GM19463 (cell line): Measurements from ENCODE around the gene COL25A1.
"Not testable (repeated sequence)": the region's sequence is repeated elsewhere in the genome, so short reads cannot be mapped to it uniquely, and the experiment has no call there.

Experiments
- ATAC-seq: cut with Tn5 transposase; IDR thresholded peaks from one replicate; pipeline ENCODE4 v1.9.1; 2021; ENCODE audit warnings: mild to moderate bottlenecking, moderate library complexity; ENCODE audit not compliant: unreplicated experiment

The COL25A1 gene

GRCh38 chr4:108972613-108973283, 329.7 kb downstream of the COL25A1 start:
- ATAC-seq, result no peak

DNA sequence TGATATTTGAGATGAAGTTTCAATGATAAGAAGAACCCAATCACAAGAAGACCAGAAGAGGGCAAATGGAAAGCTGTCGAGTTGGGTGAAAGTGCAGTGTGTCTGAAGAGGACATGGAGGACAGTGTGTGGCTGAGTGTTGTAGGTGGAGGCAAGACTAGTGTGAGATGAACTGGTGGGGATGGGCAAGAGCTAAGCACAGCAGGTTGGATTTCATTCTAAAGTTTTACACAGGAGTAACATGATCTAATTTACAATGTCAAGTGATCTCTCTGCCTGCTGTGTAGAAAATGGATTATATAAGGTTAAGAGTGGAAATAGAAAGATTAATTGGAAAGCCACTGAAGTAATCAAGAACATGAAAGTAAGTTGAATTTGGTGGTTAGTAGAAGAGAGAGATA, 331.0 kb downstream of the COL25A1 start:
- ATAC-seq, result no peak

- no peak for ATAC-seq
These were observed 336.9 kb downstream of the COL25A1 start for GRCh38 chr4:108965472-108966076.

GRCh38 chr4:108965016-108965415, 337.4 kb downstream of the COL25A1 start:
- ATAC-seq, result no peak

- no peak for ATAC-seq
These were observed 338.5 kb downstream of the COL25A1 start for GRCh38 chr4:108963910-108964309.

DNA sequence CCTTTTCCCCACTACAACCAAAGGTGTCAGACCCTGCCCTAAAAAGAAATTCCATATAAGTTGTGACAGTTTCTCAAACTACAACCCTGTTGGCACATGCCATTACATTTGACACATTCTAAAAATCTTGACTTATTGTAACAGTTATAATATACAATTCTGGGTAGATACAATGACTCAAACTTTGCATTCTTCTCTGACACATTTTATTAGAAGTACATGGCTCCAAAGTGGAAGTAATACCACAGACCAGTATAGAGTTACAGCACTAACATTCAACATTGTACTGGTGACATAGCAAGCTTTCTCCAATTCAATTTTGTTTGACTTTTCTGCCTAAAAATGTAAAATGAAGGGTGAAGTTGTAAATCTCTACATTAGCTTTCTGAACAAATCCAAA, 343.0 kb downstream of the COL25A1 start:
- ATAC-seq, result no peak

DNA sequence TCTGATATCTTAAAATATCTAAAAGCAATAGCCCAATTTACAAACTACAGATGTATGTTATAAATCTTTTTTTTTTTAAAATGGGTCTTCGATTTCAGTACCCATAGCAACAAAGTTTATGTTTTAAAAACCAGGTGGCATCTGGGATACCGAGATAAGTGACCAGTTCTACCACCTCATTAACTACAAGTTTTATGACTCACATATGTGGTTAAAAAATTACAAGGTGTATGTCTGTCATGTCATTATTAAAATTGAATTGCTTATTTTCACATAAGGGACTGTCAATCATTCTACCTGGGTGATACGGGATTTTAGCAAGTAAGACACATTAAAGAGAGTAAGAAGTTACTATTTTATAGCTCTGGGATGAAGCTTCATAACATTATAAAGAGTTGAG, 347.6 kb downstream of the COL25A1 start:
- no peak for ATAC-seq

- ATAC-seq, result no peak
These were observed 348.5 kb downstream of the COL25A1 start for GRCh38 chr4:108953941-108954340.

DNA sequence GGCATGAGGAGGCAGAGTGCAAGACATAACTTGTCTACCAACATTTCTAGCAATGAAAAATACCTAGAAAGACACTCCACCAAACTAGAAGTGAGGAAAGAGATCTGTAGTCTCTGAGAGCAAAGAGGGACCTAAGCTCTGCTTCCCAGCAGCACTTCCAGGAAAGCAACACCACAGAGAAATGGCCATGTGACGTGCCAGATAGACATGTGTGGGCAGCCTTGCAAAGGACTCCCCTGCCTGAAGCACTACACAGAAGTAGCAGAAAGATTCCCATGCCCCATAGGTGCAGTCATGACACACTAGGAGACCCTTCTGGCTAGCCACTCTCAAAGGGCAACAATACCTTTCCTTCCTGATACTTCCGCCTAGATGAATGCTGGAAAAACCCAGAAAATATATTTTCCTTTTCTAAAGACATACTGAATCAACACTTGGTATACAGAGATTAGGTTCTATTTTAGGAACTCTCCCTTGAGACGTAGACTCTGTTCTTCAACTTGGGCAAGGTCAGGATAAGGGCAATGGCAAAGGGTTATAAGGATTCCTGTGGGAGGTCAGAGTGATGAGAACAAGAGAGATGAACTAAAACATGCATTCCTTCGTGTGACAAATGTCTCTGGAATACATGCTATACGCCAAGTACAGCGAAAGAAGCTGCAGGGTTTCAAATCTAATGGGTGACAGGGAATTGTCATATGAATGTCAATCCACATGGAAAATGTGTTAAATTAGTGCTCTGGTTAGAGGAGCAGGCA, 352.1 kb downstream of the COL25A1 start:
- no peak for ATAC-seq

DNA sequence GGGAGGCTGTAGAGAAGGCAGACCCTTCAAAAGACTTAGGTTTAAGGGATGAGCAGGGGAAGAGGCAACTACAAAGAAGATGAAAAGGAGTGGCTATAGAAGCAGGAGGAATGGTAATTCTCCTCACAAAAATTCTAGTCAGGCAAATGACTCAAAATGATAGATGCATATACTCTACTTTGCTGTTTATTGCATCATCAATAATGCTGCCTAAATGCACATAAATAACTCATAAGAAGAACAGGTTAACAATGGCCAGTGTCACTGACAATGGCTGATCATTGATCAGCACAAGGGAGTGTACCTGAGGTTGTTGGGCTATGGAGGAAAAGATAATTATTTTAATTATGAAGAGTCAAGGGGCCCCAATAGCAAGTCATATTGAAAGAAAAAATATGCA, 354.9 kb downstream of the COL25A1 start:
- ATAC-seq, result no peak

DNA sequence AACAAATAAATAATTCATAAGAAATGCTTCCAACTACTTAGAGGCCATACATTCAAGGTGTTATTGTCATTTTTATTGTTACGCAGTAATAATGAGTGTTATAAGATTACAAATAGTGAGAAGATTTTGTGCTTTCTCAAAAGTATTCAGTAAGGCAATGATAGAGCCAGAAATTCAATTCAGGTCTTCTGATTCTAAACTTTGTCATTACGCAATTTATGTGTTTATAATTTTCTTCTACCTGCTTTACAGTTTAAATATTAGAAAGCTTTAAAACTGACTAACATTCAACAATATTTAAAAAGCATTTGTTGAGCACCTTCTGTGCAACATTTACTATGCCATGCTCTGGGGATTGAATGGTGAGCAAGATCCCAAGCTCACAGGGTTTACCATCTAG, 356.2 kb downstream of the COL25A1 start:
- no peak for ATAC-seq

DNA sequence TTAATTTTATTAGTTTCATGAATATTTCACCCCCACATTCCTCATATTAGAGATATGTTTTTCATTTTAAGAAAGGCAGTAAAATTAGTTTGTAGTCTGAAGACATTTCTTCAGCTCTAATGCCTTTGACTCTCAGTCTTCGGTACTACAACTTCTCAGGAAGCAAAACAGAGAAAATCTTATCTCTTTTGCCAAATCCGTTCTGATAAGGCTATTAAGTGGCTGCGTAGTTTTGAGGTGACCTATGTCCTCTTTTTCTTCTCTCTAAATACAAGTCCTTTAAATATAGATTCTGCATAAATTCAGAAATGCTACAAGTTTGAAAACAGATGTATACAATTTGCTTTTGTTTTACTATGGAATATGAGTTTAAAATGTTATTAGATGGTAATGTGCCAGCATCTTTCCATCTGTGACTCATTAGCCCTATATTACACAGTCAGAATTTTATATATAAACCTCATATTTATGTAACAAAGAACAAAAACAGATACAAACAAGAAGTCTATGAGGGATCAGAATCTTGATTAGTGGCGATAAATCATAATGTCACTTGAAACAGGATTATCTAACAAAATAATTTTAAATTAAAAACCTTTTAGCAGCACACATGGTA, 358.4 kb downstream of the COL25A1 start:
- ATAC-seq, result no peak

GRCh38 chr4:108943371-108943770, 359.1 kb downstream of the COL25A1 start:
- no peak for ATAC-seq

DNA sequence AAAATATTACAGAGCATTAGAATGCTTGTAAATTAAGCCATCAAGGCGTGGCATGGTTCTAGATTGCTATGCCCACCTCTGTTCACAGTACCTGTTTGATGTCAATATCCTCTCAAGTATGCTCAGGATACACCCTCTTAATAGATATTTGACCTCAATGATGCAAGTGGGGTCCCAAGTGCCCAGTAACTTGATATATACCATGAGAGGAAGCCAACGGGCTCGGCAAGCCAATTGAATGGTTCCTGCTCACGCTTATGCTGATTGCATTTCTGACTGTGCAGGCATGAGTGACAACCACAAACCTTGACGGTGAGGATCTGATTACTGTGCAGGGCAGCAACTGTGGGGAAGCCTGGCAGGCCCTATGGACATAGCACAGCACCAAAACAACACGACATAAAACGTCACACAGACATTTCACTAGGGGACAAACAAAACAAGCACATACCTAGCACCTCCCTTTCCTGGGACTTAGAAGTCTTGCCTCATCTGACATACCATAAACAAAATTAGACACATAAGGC, 360.5 kb downstream of the COL25A1 start:
- ATAC-seq, result no peak

GRCh38 chr4:108940634-108941033, 361.8 kb downstream of the COL25A1 start:
- ATAC-seq, result no peak

DNA sequence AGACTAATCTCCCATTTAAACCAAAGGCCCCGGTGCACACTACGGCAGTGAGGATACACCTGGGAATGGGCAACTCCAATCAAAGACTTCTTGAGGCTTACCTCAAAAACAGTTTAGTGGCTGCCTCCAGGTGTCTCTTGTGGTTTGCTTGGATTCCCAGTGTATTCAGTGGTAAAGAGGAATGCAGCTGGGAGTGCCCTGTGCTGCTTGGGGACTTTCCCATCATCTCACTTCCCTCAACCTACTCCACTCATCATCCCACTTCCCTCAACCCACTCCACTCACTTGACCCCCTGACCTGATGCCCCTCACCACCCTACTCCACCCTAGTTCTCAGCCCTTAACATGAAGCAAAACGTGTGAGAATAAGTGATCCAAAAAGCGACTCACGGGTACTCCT, 362.3 kb downstream of the COL25A1 start:
- ATAC-seq, result no peak

GRCh38 chr4:108937066-108937465, 365.4 kb downstream of the COL25A1 start:
- no peak for ATAC-seq

DNA sequence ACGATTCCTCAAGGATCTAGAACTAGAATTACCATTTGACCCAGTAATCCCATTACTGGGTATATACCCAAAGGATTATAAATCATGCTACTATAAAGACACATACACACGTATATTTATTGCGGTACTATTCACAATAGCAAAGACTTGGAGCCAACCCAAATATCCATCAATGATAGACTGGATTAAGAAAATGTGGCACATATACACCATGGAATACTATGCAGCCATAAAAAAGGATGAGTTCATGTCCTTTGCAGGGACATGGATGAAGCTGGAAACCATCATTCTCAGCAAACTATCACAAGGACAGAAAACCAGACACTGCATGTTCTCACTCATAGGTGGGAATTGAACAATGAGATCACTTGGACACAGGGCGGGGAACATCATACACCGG, 368.5 kb downstream of the COL25A1 start:
- ATAC-seq, result not testable (repeated sequence)

GRCh38 chr4:108933046-108933445, 369.4 kb downstream of the COL25A1 start:
- no peak for ATAC-seq

DNA sequence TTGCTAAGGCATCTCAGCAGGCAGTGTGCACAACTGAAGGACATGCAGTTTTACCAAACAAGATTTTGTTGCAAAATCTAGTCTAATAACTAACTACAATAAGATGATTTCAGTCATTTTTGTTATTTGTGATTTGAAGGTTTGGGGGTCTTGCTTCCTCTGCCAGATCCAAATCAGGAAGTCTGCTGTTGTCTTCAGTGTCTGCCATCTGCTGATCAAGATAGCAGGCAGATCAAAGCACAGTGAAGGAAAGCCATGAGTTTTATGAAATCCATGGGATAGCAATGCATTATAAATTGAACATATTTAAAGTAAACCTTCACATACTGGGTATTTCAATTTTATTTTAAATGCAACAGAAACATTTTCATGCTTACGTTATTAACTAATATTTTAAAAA, 370.5 kb downstream of the COL25A1 start:
- ATAC-seq, result no peak

- no peak for ATAC-seq
These were observed 372.3 kb downstream of the COL25A1 start for GRCh38 chr4:108930186-108930585.
